GM18951 (cell line): Measurements from ENCODE around the gene SLC7A14.

ENCODE experiments used
- POLR2A ChIP-seq: IDR thresholded peaks from 4 replicates; pipeline ENCODE4 v1.6.1; 2011; ENCODE audit warnings: mild to moderate bottlenecking; ENCODE audit not compliant: insufficient read length, insufficient read depth; ENCODE audit errors: extremely low read depth
- in situ Hi-C: fragments of 300-500 bp; cut with MboI; formaldehyde crosslinking; loops from one replicate; pipeline ENCODE4 v1.12.0; 2022; ENCODE audit warnings: low sequenced_read_pairs, mixed read lengths, inconsistent platforms; ENCODE audit not compliant: unreplicated experiment

Gene SLC7A14

GRCh38 chr3:170532573-170532972 lies 53.3 kb downstream of the SLC7A14 start:
- in situ Hi-C loops: no loop called here
- TF ChIP-seq POLR2A: no peak

GRCh38 chr3:170531657-170532335 lies 54.1 kb downstream of the SLC7A14 start:
- in situ Hi-C loops: no loop called here
- TF ChIP-seq POLR2A: no peak

GRCh38 chr3:170531054-170531453 lies 54.8 kb downstream of the SLC7A14 start:
- in situ Hi-C loops: no loop called here
- TF ChIP-seq POLR2A: no peak

GRCh38 chr3:170529912-170530311 lies 56.0 kb downstream of the SLC7A14 start:
- in situ Hi-C loops: no loop called here
- TF ChIP-seq POLR2A: no peak

GRCh38 chr3:170529346-170529745 lies 56.5 kb downstream of the SLC7A14 start:
- no peak for TF ChIP-seq POLR2A
- in situ Hi-C loops: no loop called here

- TF ChIP-seq POLR2A: no peak
- in situ Hi-C loops: no loop called here
These were observed 57.1 kb downstream of the SLC7A14 start for GRCh38 chr3:170528726-170529125.

- in situ Hi-C loops: no loop called here
- no peak for TF ChIP-seq POLR2A
These were observed 61.8 kb downstream of the SLC7A14 start for GRCh38 chr3:170524073-170524472.

- in situ Hi-C loops: no loop called here
- no peak for TF ChIP-seq POLR2A
These were observed 62.6 kb downstream of the SLC7A14 start for GRCh38 chr3:170523248-170523647.

- in situ Hi-C loops: no loop called here
- no peak for TF ChIP-seq POLR2A
These were observed 63.7 kb downstream of the SLC7A14 start for GRCh38 chr3:170522201-170522600.

- TF ChIP-seq POLR2A: no peak
- in situ Hi-C loops: no loop called here
These were observed 64.9 kb downstream of the SLC7A14 start for GRCh38 chr3:170520996-170521395.

GRCh38 chr3:170517242-170517945 lies 68.5 kb downstream of the SLC7A14 start:
- no peak for TF ChIP-seq POLR2A
- in situ Hi-C loops: no loop called here

GRCh38 chr3:170513642-170514041 lies 72.2 kb downstream of the SLC7A14 start:
- in situ Hi-C loops: no loop called here
- TF ChIP-seq POLR2A: no peak

- in situ Hi-C loops: no loop called here
- TF ChIP-seq POLR2A: no peak
These were observed 74.5 kb downstream of the SLC7A14 start for GRCh38 chr3:170511371-170511770.

GRCh38 chr3:170508839-170509238 lies 77.0 kb downstream of the SLC7A14 start:
- in situ Hi-C loops: no loop called here

GRCh38 chr3:170508291-170508690 lies 77.6 kb downstream of the SLC7A14 start:
- in situ Hi-C loops: no loop called here
- TF ChIP-seq POLR2A: no peak

More at GRCh38 chr3:170508839-170509238, 77.0 kb downstream of the SLC7A14 start:
- TF ChIP-seq POLR2A: no peak

- in situ Hi-C loops: no loop called here
- no peak for TF ChIP-seq POLR2A
These were observed 78.8 kb downstream of the SLC7A14 start for GRCh38 chr3:170507063-170507462.
